PC-9 (cell line): Measurements from ENCODE around the gene PTPN14.

Source experiments
- EZH2 ChIP-seq: fragments of 200-600 bp; sonication (generic); IDR thresholded peaks from 2 replicates; pipeline ENCODE4 v1.8.0; 2017; ENCODE audit warnings: antibody characterized with exemption, low read depth
- TF ChIP-seq, protein P1 (sequence below): fragments of 200-600 bp; sonication (generic); conservative IDR thresholded peaks from 2 replicates; pipeline ENCODE4 v1.6.1; 2017; ENCODE audit warnings: mixed run types, antibody characterized with exemption, mild to moderate bottlenecking, moderate library complexity

DNA sequence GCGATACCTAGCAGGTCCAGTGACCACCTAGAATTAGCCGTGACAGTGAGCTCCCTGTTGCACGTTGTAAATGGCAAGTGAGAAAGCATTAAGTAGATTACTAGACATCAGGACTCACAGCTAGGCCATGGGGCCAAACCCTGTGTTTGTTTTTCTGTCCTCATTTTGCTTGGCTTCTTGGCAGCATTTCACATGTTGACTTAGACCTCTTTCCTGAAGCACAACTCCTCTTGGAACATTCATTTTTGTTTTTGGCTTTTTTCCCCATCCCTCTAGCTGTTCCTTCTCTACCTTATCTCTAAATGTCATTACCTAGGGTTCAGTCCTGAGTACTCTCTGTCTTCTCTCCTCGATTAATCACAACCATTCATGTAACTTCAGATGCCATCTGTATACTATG is 16.9 kb upstream of the PTPN14 start:
- TF ChIP-seq, protein P1, sequence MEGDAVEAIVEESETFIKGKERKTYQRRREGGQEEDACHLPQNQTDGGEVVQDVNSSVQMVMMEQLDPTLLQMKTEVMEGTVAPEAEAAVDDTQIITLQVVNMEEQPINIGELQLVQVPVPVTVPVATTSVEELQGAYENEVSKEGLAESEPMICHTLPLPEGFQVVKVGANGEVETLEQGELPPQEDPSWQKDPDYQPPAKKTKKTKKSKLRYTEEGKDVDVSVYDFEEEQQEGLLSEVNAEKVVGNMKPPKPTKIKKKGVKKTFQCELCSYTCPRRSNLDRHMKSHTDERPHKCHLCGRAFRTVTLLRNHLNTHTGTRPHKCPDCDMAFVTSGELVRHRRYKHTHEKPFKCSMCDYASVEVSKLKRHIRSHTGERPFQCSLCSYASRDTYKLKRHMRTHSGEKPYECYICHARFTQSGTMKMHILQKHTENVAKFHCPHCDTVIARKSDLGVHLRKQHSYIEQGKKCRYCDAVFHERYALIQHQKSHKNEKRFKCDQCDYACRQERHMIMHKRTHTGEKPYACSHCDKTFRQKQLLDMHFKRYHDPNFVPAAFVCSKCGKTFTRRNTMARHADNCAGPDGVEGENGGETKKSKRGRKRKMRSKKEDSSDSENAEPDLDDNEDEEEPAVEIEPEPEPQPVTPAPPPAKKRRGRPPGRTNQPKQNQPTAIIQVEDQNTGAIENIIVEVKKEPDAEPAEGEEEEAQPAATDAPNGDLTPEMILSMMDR: no peak
- no peak for TF ChIP-seq EZH2
